GM18909 (cell line): ENCODE measurements around the gene C2CD2.

Experiments
- ATAC-seq: cut with Tn5 transposase; IDR thresholded peaks from one replicate; pipeline ENCODE4 v1.9.1; 2021; ENCODE audit warnings: mild to moderate bottlenecking; ENCODE audit not compliant: unreplicated experiment, poor library complexity

Gene C2CD2

DNA sequence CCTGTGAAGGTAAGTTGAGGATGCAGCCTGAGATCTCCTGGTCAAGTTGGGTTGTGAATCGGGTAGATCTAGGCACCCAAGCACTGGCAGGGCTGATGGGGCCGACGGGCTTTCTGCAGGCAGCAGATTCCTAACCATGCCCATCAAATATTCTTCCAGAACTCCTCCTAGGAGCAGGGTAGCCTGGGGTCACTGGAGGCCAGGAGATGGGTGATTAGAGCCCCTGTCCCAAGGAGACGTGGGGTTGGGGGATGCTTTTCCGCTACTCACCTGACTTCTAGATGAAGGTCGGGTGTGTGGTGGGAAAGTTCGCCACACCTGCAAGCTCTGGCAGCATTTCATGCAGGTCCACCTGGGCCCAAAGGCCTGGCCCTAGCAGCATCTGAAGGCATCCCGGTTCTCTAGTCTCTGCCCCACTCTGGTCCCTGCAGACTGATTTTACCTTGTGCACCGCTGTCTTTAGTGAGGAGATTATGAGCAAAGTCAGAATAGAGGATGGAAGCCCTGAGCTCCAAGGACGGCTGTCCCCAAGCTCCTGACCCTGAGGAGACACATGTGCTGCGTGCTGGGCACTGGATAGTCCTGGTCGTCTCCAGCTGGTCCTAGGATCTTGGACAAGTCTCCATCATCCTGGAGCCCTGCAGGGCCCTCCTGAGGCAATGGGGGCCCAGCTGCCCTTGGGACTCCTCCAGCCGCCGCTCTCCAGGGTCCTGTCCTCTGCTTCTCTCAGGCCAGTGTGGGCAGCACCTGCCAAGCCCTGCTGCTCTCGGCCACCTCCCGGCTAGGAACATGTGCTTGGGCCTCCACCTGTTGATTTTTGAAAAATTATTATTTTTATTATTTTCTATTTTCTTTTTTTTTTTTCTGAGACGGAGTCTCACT, 21.8 kb upstream of the C2CD2 start:
- no peak for ATAC-seq

DNA sequence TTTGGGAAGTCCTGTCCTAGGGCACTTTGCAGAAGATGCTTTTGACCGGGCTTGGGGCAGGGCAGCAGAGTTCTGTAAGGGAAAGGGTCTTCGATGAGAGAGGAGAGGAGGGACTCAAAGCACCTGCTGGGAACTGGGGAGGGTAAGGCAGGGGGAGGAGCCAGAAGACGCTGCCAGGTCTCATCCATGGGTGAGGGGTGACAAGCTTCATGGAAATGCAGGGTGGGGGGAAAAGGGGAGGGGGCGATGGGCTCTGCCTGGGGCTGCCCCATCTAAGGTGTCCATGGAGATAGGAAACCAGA, 20.9 kb upstream of the C2CD2 start:
- ATAC-seq: no peak

DNA sequence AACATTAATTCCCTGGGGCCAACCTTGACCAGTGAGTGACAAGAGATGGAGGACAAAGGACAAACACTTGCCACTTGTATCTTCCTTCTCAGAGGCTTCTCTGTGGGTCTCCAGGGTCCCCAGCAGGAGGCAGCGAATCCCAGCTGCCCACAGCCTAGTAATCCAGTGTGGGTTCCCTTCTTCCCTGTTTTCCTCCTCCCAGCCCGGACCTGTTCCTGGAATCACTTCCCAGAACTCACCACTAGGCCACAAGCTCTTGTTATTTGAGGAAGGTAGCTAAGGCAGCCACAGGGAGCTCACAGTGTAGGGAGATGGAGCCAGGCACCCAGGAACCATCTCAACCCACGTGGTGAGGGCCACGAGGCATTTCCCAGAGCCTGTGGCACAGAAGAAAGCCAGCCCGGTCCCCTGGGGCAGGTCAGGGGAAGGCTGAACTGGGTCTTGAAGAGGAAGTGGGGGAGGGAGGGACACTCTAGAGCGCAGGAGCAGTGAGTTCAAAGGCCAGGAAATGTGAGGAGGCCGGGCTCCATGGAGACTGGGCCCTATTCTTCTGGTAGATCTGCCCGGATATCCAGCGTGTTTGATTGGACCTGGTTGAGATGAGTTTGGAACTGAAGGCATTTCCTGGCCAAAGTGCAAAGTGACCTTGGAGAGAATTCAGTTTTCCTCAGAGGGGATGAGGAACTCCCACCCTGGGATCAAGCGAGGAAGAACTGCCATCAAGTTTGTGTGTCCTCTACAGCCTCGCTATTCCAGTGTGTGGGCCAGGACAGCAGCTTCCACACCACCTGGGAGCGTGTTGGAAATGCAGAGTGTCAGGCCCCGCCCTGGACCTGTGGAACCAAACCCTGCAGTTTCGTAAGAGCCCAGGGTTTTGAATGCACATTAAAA, 20.3 kb upstream of the C2CD2 start:
- ATAC-seq: no peak

DNA sequence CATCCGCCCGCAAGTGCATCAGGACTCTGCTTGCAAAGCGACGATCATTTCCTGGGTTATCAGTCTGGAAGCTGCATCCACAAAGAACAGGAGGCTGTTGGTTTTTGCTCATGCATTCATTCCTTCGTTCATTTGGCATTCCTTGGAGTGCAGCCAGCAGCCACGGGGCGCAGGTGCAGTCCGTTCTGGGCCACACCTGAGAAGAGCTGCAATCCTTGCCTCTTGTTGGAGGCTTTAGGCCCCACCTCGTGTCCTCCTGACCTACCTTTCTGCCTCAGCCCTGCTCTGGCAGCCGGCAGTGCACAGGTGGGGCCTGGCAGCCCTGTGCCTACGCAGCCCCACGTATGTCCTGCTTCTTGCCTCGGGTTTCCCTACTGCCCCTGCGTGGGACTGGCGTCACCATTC, 19.6 kb upstream of the C2CD2 start:
- no peak for ATAC-seq

DNA sequence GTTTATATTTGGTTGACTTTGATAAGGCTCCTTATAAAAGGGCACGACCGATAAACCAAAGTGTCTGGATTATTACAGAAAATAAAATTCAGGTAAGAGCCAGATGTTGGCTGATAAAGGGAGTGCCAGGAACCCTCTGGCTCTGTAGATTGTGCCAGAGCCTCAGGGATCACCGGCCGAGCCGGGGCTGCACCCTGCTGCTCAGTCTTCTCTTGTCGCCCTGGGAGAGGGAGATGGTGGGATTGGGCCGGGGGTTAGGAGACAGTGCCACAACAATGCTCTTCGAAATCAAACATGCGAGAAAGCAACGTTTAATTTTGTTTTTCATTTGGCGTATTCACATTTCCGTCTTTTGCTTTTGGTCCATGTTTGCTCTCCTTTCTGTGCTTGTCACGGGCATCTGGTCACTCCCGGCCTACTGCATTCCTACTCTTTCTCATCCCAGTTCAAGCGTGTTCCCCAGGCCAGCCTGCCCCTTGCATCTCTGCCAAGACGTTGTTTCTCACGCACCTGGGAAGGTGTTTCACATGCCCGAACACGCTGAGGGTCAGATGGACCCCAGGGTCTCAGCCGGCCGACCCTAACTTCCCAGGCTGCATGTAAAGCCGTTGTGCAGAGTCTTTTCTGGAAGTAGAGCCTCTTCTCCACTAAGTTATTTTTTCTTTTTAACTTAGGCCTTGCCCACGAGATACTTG, 18.8 kb upstream of the C2CD2 start:
- no peak for ATAC-seq

DNA sequence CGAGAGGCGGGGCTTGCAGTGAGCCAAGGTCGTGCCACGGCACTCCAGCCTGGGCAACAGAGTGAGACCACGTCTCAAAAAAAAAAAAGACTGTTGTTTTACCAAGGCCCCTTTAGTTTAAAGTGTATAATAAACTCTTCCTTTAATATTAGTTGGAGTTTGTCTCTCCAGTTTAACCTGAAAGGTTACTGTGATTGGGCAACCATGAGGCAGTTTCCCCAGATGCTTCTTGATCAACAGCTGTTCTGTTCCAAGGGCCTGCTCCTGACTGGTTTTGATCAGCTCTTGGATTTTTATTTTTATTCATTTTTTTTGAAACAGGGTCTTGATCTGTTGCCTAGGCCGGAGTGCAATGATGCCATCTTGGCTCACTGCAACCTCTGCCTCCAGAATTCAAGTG, 18.1 kb upstream of the C2CD2 start:
- no peak for ATAC-seq

DNA sequence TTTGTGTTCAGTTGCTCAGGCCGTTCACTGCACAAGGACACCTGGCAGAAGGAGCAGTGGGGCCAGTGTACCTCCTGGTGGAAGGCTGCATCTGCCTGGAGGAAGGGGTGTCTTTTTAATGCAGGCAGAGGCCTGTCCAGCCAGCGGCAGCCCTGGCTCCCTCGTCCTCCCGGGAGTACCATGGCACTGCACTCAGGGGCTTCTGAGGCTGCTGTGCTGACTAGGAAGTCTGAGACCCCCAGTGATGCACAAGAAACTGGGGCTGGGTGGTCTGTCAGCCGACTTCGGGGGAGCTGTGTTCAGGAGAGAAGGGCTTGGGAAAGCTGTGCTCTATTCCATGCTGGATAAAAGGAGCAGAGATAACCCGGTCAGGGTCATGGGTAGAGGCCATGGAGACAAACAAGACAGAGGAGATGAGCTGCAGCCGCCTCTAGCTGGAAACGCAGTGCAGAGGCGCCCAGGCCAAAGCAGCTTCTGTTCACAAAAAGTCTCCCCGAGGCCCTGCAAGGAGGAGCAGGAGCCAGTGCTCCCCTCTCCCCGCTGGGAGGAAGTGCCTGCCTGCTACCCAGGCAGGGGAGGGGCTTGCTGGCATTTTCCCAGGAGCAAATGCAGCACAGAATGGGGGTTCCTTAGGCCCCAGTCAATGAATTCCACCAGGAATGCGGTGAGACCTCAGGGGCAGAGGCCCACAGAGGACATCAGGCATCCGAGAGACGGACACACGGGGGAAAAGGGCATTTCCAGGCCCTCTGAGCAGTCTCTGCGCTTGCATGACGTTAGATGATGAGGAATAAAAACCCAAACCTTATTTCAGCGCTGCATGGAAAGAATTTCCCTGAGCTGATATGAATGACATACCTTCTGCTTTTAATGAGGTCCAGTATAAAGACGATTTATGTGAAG, 17.2 kb upstream of the C2CD2 start:
- no peak for ATAC-seq

DNA sequence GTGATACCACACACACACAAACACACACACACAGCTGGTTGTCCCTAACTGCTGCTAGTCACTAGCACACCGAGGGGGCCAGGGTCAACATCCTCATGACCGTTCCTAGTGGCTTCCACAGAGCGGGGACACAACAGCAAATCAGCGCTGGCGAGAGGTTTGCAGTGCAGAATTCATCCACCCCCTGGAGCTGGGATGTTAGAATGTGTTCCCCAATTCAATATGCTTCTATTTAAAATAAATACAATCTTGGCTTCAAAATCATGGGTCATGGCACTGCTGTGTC, 16.2 kb upstream of the C2CD2 start:
- ATAC-seq: no peak

DNA sequence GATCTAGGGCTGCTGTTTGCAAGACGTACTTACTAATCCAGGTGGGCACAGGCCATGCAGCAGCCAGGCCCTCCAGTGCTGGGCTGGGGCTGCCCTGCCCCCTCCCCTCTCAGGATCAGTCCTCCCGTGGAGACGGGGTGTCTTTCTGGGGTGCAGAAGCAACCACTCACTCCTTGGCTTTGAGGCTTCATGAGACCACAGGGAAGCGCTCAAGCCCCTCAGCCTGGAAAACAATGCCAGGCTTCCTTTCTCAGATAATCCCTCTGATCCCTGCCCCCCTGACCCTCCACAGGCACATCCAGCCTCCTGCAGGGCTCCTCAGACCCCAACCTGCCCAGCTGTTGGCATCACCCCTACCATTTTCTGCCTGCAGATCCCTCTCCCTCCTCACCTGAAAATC, 13.9 kb upstream of the C2CD2 start:
- ATAC-seq: no peak

DNA sequence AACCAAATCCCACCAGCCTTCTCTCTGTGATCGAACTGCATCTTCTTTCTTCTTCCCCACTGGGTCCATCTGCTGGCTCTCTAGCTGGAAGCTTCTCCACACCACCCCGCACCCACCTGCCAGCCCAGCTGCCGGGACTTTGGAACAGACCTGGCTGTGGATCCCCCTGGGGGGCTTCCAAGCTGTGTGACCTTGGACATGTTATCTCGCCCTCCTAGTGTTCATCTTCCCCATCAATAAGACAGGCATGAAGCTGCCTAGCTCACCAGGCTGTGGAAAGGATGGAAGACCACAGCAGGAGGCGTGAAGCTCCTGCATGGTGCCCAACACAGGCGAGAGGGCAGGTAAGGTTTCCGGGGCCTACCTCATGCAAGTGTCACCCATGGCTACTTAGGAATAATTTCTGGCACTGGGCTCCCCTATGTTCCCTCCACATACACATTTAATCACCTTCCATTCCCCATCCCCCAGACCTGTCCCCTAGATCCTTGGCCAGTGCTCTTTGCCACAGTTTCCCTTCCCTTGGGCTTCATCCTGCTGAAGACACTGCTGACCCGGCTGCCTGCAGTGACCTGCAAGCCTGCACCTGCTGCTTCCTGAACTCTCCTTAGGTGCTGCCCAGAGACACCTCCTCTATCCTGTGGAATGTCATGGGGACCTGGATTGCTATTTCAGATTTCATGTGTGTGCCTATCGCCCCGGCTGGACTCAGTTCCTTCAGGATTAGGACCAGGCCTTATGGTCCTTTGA, 13.2 kb upstream of the C2CD2 start:
- ATAC-seq: no peak

DNA sequence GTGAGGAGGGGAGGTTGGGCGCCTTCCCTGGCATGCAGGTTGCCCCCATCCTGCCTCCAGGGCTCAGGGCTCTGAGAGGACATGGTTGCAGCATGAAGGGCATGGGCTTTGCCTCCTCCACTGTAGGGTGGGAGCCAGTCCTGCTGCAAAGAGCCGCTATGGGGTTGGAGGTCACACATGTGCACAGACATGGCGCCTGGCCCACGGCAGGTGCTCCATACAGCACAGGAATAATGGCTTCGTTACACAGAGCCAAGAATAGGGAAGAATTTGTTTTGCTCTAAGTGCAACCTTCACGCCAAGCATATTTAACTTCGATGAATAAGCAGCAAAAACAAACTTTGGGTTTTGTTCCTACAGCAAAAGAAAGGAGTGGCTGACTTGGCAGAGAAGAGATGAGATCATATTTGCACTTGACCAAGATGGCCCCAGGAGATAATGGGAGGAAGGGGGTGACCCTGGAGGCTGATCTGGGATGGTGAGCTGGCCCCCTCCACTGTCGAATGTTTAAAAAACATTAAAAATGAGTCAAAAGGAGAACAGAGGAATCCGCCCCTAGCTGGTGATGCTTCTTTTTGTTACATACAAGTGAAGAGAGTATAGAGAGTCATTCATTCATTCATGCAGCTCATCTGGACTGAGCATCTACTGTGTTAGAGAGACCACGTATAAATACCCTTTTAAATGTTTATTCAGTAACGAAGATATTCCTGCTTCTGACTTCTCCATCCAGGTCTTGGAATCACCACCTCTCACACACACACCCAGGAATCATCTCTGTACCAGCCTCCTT, 12.4 kb upstream of the C2CD2 start:
- no peak for ATAC-seq

DNA sequence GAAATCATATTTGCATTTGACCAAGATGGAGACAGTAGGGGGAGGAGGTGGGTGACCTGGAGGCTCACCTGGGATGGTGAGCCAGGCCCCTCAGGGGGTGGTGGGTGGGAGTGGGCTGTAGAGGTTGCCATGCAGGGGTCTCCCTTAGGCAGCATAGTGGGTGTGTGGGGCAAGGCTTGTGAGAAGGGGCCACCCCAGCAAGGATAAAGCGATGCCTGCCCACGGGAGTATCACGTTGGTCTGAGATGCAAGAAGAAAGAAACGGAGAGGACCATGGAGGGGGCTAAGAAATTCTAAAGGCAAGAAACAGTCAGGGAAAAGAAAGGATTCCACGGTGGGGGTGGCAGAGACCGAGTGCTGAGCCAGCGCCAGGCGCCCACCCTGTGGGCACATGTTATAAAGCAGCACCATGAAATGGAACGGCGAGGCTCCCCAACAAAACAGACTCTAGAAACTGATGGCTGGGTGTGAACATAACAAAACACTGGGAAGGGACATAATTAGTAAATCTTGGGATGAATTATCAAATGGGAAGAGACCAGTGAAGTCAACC, 11.7 kb upstream of the C2CD2 start:
- ATAC-seq: no peak

DNA sequence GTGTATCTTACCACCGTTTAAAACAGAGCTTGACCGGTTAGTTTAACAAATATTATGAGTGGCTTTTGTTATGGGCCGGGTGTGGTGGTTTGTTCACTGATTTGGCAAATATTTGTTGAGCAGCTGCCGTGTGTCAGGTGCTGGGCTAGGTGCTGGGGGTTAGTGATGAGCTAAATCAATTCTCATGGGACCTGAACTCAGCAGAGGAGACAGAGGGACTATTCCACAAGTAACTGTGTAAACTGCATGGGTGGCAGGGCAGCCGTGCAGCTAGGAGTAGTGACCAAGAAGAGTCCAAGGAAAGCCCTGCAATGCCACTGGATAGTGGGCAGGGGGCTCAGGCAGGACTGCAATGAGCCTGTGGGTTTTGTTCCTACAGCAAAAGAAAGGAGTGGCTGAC, 11.2 kb upstream of the C2CD2 start:
- ATAC-seq: no peak

DNA sequence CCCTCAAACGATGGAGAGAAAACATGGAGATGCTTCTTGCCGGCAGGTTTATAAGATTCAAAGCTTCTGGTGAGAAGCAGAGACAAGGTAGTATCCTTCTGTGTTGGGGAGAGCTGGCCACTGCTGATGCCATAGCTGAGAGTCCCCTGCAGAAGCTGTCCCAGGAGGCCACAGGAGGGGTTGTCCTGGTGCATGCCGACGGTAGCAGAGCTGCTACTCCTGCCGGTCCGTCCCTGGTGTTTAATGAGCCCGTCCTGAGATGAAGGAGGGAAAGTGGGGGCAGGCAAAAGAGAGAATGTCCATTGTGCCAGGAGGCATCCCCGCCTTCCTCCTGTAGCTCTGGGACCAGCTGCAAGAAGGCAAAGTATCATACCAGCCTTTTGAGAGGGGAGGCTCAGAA, 10.4 kb upstream of the C2CD2 start:
- no peak for ATAC-seq

DNA sequence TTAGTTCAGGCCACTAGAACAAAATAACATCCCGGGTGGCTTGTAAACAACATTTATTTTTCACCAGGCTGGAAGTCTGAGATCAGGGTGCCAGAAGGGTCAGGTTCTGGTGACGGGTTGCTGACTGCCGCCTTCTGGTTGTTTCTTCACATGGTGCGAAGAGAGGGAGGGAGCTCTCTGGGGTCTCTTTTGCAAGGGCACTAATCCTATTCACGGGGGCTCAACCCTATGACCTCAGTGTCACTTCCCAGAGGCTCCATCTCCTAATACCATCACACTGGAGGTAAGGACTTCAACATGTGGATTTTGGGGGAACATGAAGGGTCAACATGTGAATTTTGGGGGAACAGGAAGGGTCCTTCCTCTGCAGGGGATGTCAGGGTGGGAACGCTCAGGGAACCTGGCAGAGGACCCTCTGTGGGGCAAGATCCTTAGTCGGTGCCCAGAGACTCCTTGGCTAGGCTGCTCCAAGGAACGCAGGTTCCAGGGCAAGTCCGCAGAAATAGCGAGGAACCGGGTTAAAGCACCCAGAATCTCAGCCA, 8.7 kb upstream of the C2CD2 start:
- no peak for ATAC-seq

DNA sequence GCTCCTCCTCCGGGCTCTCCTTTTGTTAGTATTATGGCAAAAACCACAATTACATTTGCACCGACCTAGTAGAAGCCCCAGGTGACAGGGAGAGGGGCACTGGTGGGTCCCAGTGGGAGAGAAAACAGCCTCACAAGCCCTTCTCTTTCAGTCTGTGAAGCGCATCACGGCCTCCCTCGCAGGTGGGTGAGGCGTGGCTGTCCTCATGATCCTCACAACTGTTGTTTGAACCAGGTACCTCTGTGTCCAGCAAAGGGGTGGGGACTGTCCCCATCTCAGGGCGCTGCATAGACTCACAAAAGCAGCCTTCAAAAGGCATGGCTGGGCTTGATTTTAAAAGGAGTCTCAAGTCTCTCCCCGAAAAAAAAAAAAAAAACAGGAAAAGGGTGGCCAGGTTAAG, 7.9 kb upstream of the C2CD2 start:
- no peak for ATAC-seq

DNA sequence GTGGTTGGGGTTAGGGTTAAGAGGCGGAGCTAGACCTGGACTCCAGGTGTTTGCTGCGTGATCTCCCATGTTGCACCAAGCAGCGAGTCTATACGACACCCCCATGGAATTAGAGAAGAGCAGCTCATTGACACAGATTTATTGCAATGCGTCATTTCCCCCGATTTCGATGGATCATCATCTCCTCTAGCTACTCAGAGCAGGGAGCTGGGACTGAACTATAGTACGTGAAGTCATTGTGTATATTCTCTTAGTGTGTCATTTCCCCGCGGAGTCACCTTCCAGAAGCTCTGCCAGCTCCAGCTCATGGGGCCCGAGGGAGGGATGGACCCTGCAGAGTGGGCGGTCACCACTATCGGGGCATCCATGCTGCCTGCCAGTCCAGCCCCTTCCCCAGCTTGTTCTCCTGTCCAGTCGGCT, 7.5 kb upstream of the C2CD2 start:
- ATAC-seq: no peak

DNA sequence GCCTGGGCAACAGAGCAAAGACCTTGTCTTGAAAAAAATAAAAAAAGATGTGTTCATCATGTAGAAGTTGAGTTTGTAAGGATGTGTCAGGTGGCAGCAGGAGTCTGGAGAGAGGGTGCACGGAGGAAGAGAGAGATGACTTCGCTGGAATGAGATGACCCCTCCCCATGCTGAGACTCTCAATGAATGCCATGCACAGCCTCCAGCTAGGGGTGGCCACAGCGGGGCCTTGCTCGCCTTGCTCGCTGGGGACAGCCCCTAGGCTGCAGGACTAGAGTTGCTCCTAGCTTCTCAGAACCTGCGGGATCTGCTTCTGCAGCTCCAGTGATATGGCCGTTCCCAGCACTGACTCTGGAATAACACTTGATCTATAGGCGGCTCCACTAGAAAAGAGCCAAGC, 6.6 kb upstream of the C2CD2 start:
- no peak for ATAC-seq
